T-cell (primary cell): ENCODE data around the gene OR5B21. TPM values are rescaled to one million over a fixed set of nuclear protein-coding genes. Genes with fewer than 3 reads are reported as not detected.

Source experiments
- ATAC-seq, 4 experiments: fragments of 200-7000 bp in 3 of 4; fragments of 150-1000 bp in 1 of 4; cut with Tn5 transposase; replicated peaks in 1 of 4; 1 replicate in 3 of 4; 2 replicates in 1 of 4; pipeline ENCODE4 v1.10.0; 2021; ENCODE audit warnings: moderate library complexity in 3 of 4, mild to moderate bottlenecking in 2 of 4, moderate number of reproducible peaks in 1 of 4
- CTCF ChIA-PET, 2 donors: fragments of 300-600 bp; sonication (Branson Sonifier 250); formaldehyde crosslinking; loops; one replicate each; lab custom pipeline; 2022; ENCODE audit warnings: antibody characterized with exemption in 2 of 2; lab: Charles Lee
- POLR2A ChIA-PET, 2 donors: fragments of 300-600 bp; sonication (Branson Sonifier 250); formaldehyde crosslinking; loops; one replicate each; lab custom pipeline; 2022; ENCODE audit warnings: antibody characterized with exemption in 2 of 2; lab: Charles Lee
- DNase-seq, 35 experiments: peaks; one replicate each; pipeline versions ENCODE4 v3.0.0 to v3.0.0-alpha.2; 2013 to 2023
- H3K27ac ChIP-seq: one replicate; pipeline ENCODE4 v1.5.1; 2013; ENCODE audit warnings: low read length
- H3K27me3 ChIP-seq, 2 experiments: replicated peaks in 1 of 2; 1 replicate in 1 of 2; 2 replicates in 1 of 2; pipeline versions ENCODE4 v1.6.1 to v1.7.0; 2013; ENCODE audit warnings: low read length in 1 of 2, mixed read lengths in 1 of 2; ENCODE audit not compliant: control insufficient read depth in 2 of 2, insufficient read depth in 2 of 2; ENCODE audit errors: extremely low read depth in 1 of 2
- H3K36me3 ChIP-seq, 2 donors: 1 replicate in 1 of 2; 2 replicates in 1 of 2; pipeline versions ENCODE4 v1.6.1 to v1.7.0; 2013; ENCODE audit warnings: low read length in 1 of 2; ENCODE audit not compliant: control insufficient read depth in 2 of 2, insufficient read depth in 1 of 2; ENCODE audit errors: extremely low read depth in 1 of 2
- H3K4me1 ChIP-seq, 2 experiments: 1 replicate in 1 of 2; 2 replicates in 1 of 2; pipeline versions ENCODE4 v1.6.1 to v1.7.0; 2013; ENCODE audit warnings: low read length in 2 of 2, mixed read lengths in 1 of 2; ENCODE audit not compliant: insufficient read depth in 2 of 2, control insufficient read depth in 1 of 2; ENCODE audit errors: extremely low read depth in 1 of 2
- H3K4me3 ChIP-seq, 2 donors: 1 replicate in 1 of 2; 2 replicates in 1 of 2; pipeline versions ENCODE4 v1.5.1 to v1.7.0; 2013; ENCODE audit warnings: mild to moderate bottlenecking in 2 of 2, low read length in 1 of 2, moderate library complexity in 1 of 2; ENCODE audit not compliant: control insufficient read depth in 1 of 2; ENCODE audit errors: extremely low read depth in 1 of 2
- H3K9me3 ChIP-seq: 2 replicates; pipeline ENCODE4 v1.7.0; 2013
- H3K27ac Mint-ChIP-seq, 2 donors: one replicate each; pipeline ENCODE4 v1.8.0; 2020 to 2021; ENCODE audit warnings: mild to moderate bottlenecking in 2 of 2, mixed read lengths in 2 of 2
- H3K27me3 Mint-ChIP-seq, 2 donors: one replicate each; pipeline ENCODE4 v1.8.0; 2021 to 2022; ENCODE audit warnings: mixed read lengths in 2 of 2
- H3K36me3 Mint-ChIP-seq: one replicate; pipeline ENCODE4 v1.8.0; 2021; ENCODE audit warnings: mixed read lengths
- H3K4me1 Mint-ChIP-seq, 3 donors: one replicate each; pipeline ENCODE4 v1.8.0; 2020 to 2022; ENCODE audit warnings: mixed read lengths in 3 of 3, mild to moderate bottlenecking in 1 of 3
- H3K4me3 Mint-ChIP-seq, 3 donors: one replicate each; pipeline ENCODE4 v1.8.0; 2020 to 2022; ENCODE audit warnings: mild to moderate bottlenecking in 3 of 3, mixed read lengths in 3 of 3, moderate library complexity in 3 of 3
- H3K9me3 Mint-ChIP-seq, 3 donors: one replicate each; pipeline ENCODE4 v1.8.0; 2020 to 2022; ENCODE audit warnings: mixed read lengths in 3 of 3
- WGBS: methylation state at CpG from one replicate; pipeline ENCODE4 v1.1.5; 2013; ENCODE audit warnings: missing lambda C conversion rate; ENCODE audit not compliant: insufficient coverage; 5-methylcytosine and 5-hydroxymethylcytosine counted together
- total RNA-seq, 35 experiments: library from RNA in 6 of 35; stranded (reverse) in 6 of 35; fragments of 120-200 nt in 1 of 35; gene quantifications; one replicate each; pipeline versions ENCODE4 v1.2.1 to v1.2.4 and lab custom pipeline; 2013 to 2026

The OR5B21 gene
- total RNA-seq, 5 donors from 2014 or later (not counting 1 experiment from before 2014, with no cell fraction given), result 0.46 to 0.95 (median 0.72) TPM; not detected in 1

- Mint-ChIP-seq H3K9me3 (no peaks in the 10 kb centered on the region), H3K4me3 (peak overlapping the region in 1 of 3 donors; percentile 7), H3K27ac (peak overlapping the region; percentile 29 to 93), H3K4me1 (peaks cover 21 to 31% (median 27%) of the 10 kb centered on the region in 3 donors), H3K27me3 (no peaks in the 10 kb centered on the region), H3K36me3 (peaks cover 5% of the 10 kb centered on the region)
- Histone ChIP-seq H3K36me3 (no peaks in the 10 kb centered on the region), H3K27me3 (no peaks in the 10 kb centered on the region), H3K4me3 (no peak overlapping the region), H3K9me3 (no peaks in the 10 kb centered on the region), H3K27ac (peak overlapping the region; percentile 47), H3K4me1 (peaks cover 13% of the 10 kb centered on the region in 2 experiments)
- DNase-seq, result peak in 23 of 35 experiments; percentile 1 to 30 (median 12)
- WGBS, result no CpG with 5 or more reads among the region's 2 CpGs
- ChIA-PET CTCF (no interaction called here), POLR2A (no interaction called here)
- peak; percentile 68 to 93 (median 83) for ATAC-seq
These were observed 9.4 kb downstream of the OR5B21 start for GRCh38 chr11:58498464-58498863.

GRCh38 chr11:58497951-58498350 lies 10.0 kb downstream of the OR5B21 start:
- WGBS, result no CpG with 5 or more reads among the region's 2 CpGs
- Mint-ChIP-seq H3K4me3 (peak overlapping the region in 1 of 3 donors; percentile 7), H3K9me3 (no peaks in the 10 kb centered on the region), H3K36me3 (peaks cover under 1% of the 10 kb centered on the region), H3K27me3 (no peaks in the 10 kb centered on the region), H3K4me1 (peaks cover 21 to 31% (median 27%) of the 10 kb centered on the region in 3 donors), H3K27ac (peak overlapping the region; percentile 29 to 93)
- H3K36me3 ChIP-seq, result no peaks in the 10 kb centered on the region
- no peaks in the 10 kb centered on the region for H3K9me3 ChIP-seq
- ChIA-PET CTCF (no interaction called here), POLR2A (no interaction called here)
- ATAC-seq (peak in 1 of 4 experiments; percentile 29), DNase-seq (no peak)
- peak overlapping the region; percentile 47 for H3K27ac ChIP-seq
- no peaks in the 10 kb centered on the region for H3K27me3 ChIP-seq
- no peak overlapping the region for H3K4me3 ChIP-seq
- H3K4me1 ChIP-seq, result peaks cover 13% of the 10 kb centered on the region in 2 experiments

GRCh38 chr11:58495906-58496305 lies 12.0 kb downstream of the OR5B21 start:
- Mint-ChIP-seq H3K36me3 (no peaks in the 10 kb centered on the region), H3K4me1 (peaks cover 21 to 31% (median 27%) of the 10 kb centered on the region in 3 donors), H3K27me3 (no peaks in the 10 kb centered on the region), H3K9me3 (no peaks in the 10 kb centered on the region), H3K27ac (peak overlapping the region in 1 of 2 donors; percentile 45), H3K4me3 (no peak overlapping the region)
- WGBS, result no CpG with 5 or more reads among the region's 2 CpGs
- ChIA-PET CTCF (interaction anchor here in 1 of 2 donors (0.7 kb wide), 1 partner anchor 77 kb away, joined by 3 read pairs; no protein-coding TSS in a partner anchor), POLR2A (no interaction called here)
- Histone ChIP-seq H3K4me3 (no peak overlapping the region), H3K27me3 (no peaks in the 10 kb centered on the region), H3K4me1 (peaks cover 13% of the 10 kb centered on the region in 2 experiments), H3K27ac (no peak overlapping the region), H3K36me3 (no peaks in the 10 kb centered on the region), H3K9me3 (no peaks in the 10 kb centered on the region)
- DNase-seq, result no peak
- no peak for ATAC-seq

GRCh38 chr11:58494101-58494500 lies 13.8 kb downstream of the OR5B21 start:
- Mint-ChIP-seq H3K9me3 (no peaks in the 10 kb centered on the region), H3K27ac (no peak overlapping the region), H3K4me1 (peaks cover 21 to 31% (median 25%) of the 10 kb centered on the region in 3 donors)

GRCh38 chr11:58493676-58494075 lies 14.2 kb downstream of the OR5B21 start:
- H3K9me3 ChIP-seq, result no peaks in the 10 kb centered on the region
- H3K27ac ChIP-seq, result no peak overlapping the region
- CTCF ChIA-PET, result no interaction called here
- H3K36me3 Mint-ChIP-seq, result no peaks in the 10 kb centered on the region
- no peak for ATAC-seq
- no peak overlapping the region for H3K4me3 Mint-ChIP-seq
- no peak overlapping the region for H3K27ac Mint-ChIP-seq
- H3K4me1 Mint-ChIP-seq, result peaks cover 17 to 27% (median 21%) of the 10 kb centered on the region in 3 donors
- no CpG with 5 or more reads among the region's 2 CpGs for WGBS
- DNase-seq, result no peak
- no peaks in the 10 kb centered on the region for H3K9me3 Mint-ChIP-seq
- H3K27me3 ChIP-seq, result peaks cover 0 to 3% of the 10 kb centered on the region in 2 experiments
- no peak overlapping the region for H3K4me3 ChIP-seq
- no peaks in the 10 kb centered on the region for H3K27me3 Mint-ChIP-seq
- no peaks in the 10 kb centered on the region for H3K36me3 ChIP-seq
- POLR2A ChIA-PET, result interaction anchor here in 1 of 2 donors (0.6 kb wide), 1 partner anchor 60 kb away, joined by 8 read pairs; no protein-coding TSS in a partner anchor
- H3K4me1 ChIP-seq, result peaks cover 10 to 11% of the 10 kb centered on the region in 2 experiments

More at GRCh38 chr11:58494101-58494500, 13.8 kb downstream of the OR5B21 start:
- no peak overlapping the region for H3K27ac ChIP-seq
- H3K4me1 ChIP-seq, result peaks cover 11 to 12% of the 10 kb centered on the region in 2 experiments
- POLR2A ChIA-PET, result interaction anchor here in 1 of 2 donors (0.6 kb wide), 1 partner anchor 59 kb away, joined by 8 read pairs; no protein-coding TSS in a partner anchor
- CTCF ChIA-PET, result no interaction called here
- no peaks in the 10 kb centered on the region for H3K27me3 Mint-ChIP-seq
- DNase-seq, result no peak
- no peak for ATAC-seq
- H3K27me3 ChIP-seq, result peaks cover 0 to 3% of the 10 kb centered on the region in 2 experiments
- no peaks in the 10 kb centered on the region for H3K36me3 ChIP-seq
- no peak overlapping the region for H3K4me3 Mint-ChIP-seq
- H3K4me3 ChIP-seq, result no peak overlapping the region
- no peaks in the 10 kb centered on the region for H3K36me3 Mint-ChIP-seq
- no peaks in the 10 kb centered on the region for H3K9me3 ChIP-seq

- DNase-seq (no peak), ATAC-seq (no peak)
- Mint-ChIP-seq H3K4me3 (no peak overlapping the region), H3K36me3 (no peaks in the 10 kb centered on the region), H3K27ac (no peak overlapping the region), H3K4me1 (peaks cover 0 to 2% (median 0%) of the 10 kb centered on the region in 3 donors), H3K9me3 (no peaks in the 10 kb centered on the region), H3K27me3 (no peaks in the 10 kb centered on the region)
- POLR2A ChIA-PET, result no interaction called here
- H3K4me3 ChIP-seq, result no peak overlapping the region
- H3K27ac ChIP-seq, result no peak overlapping the region
- peaks cover 0 to 3% of the 10 kb centered on the region in 2 experiments for H3K27me3 ChIP-seq
- CTCF ChIA-PET, result no interaction called here
- H3K36me3 ChIP-seq, result no peaks in the 10 kb centered on the region
- H3K9me3 ChIP-seq, result no peaks in the 10 kb centered on the region
- H3K4me1 ChIP-seq, result no peaks in the 10 kb centered on the region
- no CpG with 5 or more reads among the region's 2 CpGs for WGBS
These were observed 17.1 kb downstream of the OR5B21 start for GRCh38 chr11:58490827-58491226.
